HG03571 (cell line): ENCODE results near the gene RAB27A.
"Not testable (repeated sequence)": the region's sequence is repeated elsewhere in the genome, so short reads cannot be mapped to it uniquely, and the experiment has no call there.

ENCODE experiments used
- ATAC-seq: cut with Tn5 transposase; IDR thresholded peaks from one replicate; pipeline ENCODE4 v1.9.1; 2021; ENCODE audit not compliant: unreplicated experiment

The RAB27A gene

GRCh38 chr15:55252201-55252600 lies 37.4 kb downstream of the RAB27A start:
- ATAC-seq: not testable (repeated sequence)

- no peak for ATAC-seq
Observed at GRCh38 chr15:55250941-55251340, 38.7 kb downstream of the RAB27A start.

- no peak for ATAC-seq
Observed at GRCh38 chr15:55250392-55250791, 39.2 kb downstream of the RAB27A start.

GRCh38 chr15:55249885-55250284 lies 39.7 kb downstream of the RAB27A start:
- ATAC-seq: not testable (repeated sequence)

GRCh38 chr15:55248895-55249294 lies 40.7 kb downstream of the RAB27A start:
- ATAC-seq: no peak

GRCh38 chr15:55247766-55248427 lies 41.7 kb downstream of the RAB27A start:
- no peak for ATAC-seq

- no peak for ATAC-seq
Observed at GRCh38 chr15:55247311-55247710, 42.3 kb downstream of the RAB27A start.

GRCh38 chr15:55246567-55246966 lies 43.0 kb downstream of the RAB27A start:
- ATAC-seq: no peak

GRCh38 chr15:55245059-55245458 lies 44.6 kb downstream of the RAB27A start:
- no peak for ATAC-seq

GRCh38 chr15:55241891-55242290 lies 47.7 kb downstream of the RAB27A start:
- ATAC-seq: no peak

- ATAC-seq: no peak
Observed at GRCh38 chr15:55241186-55241585, 48.4 kb downstream of the RAB27A start.

- no peak for ATAC-seq
Observed at GRCh38 chr15:55240125-55240760, 49.4 kb downstream of the RAB27A start.

GRCh38 chr15:55239440-55240124 lies 50.0 kb downstream of the RAB27A start:
- ATAC-seq: no peak

GRCh38 chr15:55238877-55239276 lies 50.7 kb downstream of the RAB27A start:
- ATAC-seq: no peak

GRCh38 chr15:55237219-55238130 lies 52.1 kb downstream of the RAB27A start:
- no peak for ATAC-seq

GRCh38 chr15:55235546-55236036 lies 54.0 kb downstream of the RAB27A start:
- ATAC-seq: no peak

- ATAC-seq: no peak
Observed at GRCh38 chr15:55234800-55235104, 54.9 kb downstream of the RAB27A start.

- no peak for ATAC-seq
Observed at GRCh38 chr15:55234104-55234799, 55.4 kb downstream of the RAB27A start.

GRCh38 chr15:55231455-55231854 lies 58.2 kb downstream of the RAB27A start:
- ATAC-seq: no peak

GRCh38 chr15:55230953-55231352 lies 58.7 kb downstream of the RAB27A start:
- no peak for ATAC-seq
